Testis (tissue), 2 donors: ENCODE data around the gene PTPRD.

Experiments used
- POLR2A ChIP-seq: fragments of 450-650 bp; IDR thresholded peaks from one replicate; pipeline ENCODE4 v1.6.1; 2017; ENCODE audit warnings: antibody characterized with exemption, mild to moderate bottlenecking, moderate library complexity
- TF ChIP-seq, protein P1 (sequence below), 3 experiments: fragments of 450-650 bp in 2 of 3; fragments of 200-600 bp in 1 of 3; sonication (generic) in 1 of 3; IDR thresholded peaks; one replicate each; pipeline ENCODE4 v1.5.1; 2016 to 2019; ENCODE audit warnings: antibody characterized with exemption in 3 of 3, mild to moderate bottlenecking in 2 of 3, moderate library complexity in 1 of 3

DNA sequence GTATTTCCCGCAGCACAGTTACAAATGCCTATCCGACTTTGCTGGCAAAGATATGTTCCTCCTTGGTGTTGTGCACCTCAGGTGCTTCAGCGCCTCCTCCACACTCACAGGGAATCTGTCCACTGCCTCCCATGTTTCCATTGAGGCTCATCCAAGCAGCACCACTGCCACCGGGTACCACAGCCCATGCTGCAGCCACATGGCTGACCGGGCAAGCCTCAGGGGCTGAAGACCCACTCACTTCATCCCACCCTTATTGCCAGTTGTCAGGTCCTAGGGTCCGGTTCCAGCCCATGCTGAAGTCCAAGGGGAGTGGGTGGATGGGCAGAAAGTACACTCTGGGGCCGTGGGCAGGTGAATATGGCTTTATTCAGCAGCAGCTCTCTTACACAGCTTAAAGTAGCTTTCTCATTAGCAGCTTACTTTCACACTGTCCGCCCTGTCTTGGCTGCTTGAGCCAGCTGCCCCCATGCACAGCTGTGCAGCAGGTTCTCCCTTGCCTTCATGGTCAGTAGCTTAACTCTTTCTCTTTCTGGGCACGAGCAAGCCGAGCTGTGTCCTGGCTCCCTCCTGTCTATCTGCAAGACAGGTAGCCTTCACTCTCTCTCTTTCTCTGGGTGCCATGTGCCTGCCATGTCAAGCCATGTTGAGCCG, 1052.3 kb downstream of the PTPRD start:
- TF ChIP-seq, protein P1, sequence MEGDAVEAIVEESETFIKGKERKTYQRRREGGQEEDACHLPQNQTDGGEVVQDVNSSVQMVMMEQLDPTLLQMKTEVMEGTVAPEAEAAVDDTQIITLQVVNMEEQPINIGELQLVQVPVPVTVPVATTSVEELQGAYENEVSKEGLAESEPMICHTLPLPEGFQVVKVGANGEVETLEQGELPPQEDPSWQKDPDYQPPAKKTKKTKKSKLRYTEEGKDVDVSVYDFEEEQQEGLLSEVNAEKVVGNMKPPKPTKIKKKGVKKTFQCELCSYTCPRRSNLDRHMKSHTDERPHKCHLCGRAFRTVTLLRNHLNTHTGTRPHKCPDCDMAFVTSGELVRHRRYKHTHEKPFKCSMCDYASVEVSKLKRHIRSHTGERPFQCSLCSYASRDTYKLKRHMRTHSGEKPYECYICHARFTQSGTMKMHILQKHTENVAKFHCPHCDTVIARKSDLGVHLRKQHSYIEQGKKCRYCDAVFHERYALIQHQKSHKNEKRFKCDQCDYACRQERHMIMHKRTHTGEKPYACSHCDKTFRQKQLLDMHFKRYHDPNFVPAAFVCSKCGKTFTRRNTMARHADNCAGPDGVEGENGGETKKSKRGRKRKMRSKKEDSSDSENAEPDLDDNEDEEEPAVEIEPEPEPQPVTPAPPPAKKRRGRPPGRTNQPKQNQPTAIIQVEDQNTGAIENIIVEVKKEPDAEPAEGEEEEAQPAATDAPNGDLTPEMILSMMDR (IDR thresholded peaks at IDR 0.05): no peak
- TF ChIP-seq POLR2A: no peak
